GM12878 (cell line): ENCODE results near the gene EXOSC1. TPM values are rescaled to one million over a fixed set of nuclear protein-coding genes. Genes with fewer than 3 reads are reported as not detected.

Experiments used
- ATAC-seq: fragments of 200-7000 bp; cut with Tn5 transposase; 3 replicates; pipeline ENCODE4 v1.9.1; 2020; ENCODE audit warnings: mild to moderate bottlenecking, moderate library complexity
- BruUV-seq: library from RNA; stranded (reverse); fragments of 400-500 nt; replicated peaks from 2 replicates; lab custom pipeline; 2021; lab: Mats Ljungman, UMichigan
- CTCF ChIA-PET: fragments of 300-600 bp; sonication (Branson Sonifier 250); formaldehyde crosslinking; extraction: SDS; loops from one replicate; lab custom pipeline; 2021; ENCODE audit warnings: inconsistent platforms; lab: Yijun Ruan, JAX
- POLR2A ChIA-PET: fragments of 350-600 bp; formaldehyde crosslinking; extraction: SDS; loops from one replicate; lab custom pipeline; 2021; ENCODE audit warnings: inconsistent platforms; lab: Charles Lee
- RAD21 ChIA-PET: fragments of 300-600 bp; sonication (Branson Sonifier 250); formaldehyde crosslinking; loops from one replicate; lab custom pipeline; 2023; ENCODE audit warnings: antibody characterized with exemption; ENCODE audit not compliant: unreplicated experiment; lab: Charles Lee
- SMC1A ChIA-PET: fragments of 300-600 bp; sonication (Branson Sonifier 250); formaldehyde crosslinking; loops from one replicate; lab custom pipeline; 2023; ENCODE audit not compliant: unreplicated experiment, uncharacterized antibody; lab: Charles Lee
- DNase-seq: peaks from one replicate; pipeline ENCODE4 v3.0.0-alpha.2; 2011; ENCODE audit warnings: low read depth, low spot score
- FAIRE-seq: peaks from 3 replicates; lab custom pipeline; 2011; peaks lifted over from hg19 to GRCh38; lab: Jason Lieb, UNC
- H2AFZ ChIP-seq: 2 replicates; pipeline ENCODE4 v1.6.0; 2011; ENCODE audit warnings: low read depth, low read length, control low read depth; ENCODE audit not compliant: control insufficient read depth
- H3K27ac ChIP-seq: 2 replicates; pipeline ENCODE4 v1.5.1; 2011; ENCODE audit warnings: control low read depth; ENCODE audit not compliant: control insufficient read depth, insufficient read depth
- H3K27me3 ChIP-seq, 2 experiments: replicated peaks in 1 of 2; 2 replicates each; pipeline versions ENCODE4 v1.6.0 to v1.6.1; 2011; ENCODE audit warnings: low read length in 1 of 2; ENCODE audit not compliant: control insufficient read depth in 2 of 2, insufficient read depth in 2 of 2
- H3K36me3 ChIP-seq, 2 experiments: 2 replicates each; pipeline ENCODE4 v1.5.1; 2011; ENCODE audit warnings: low read length in 1 of 2; ENCODE audit not compliant: control insufficient read depth in 2 of 2, insufficient read depth in 2 of 2
- H3K4me1 ChIP-seq: 2 replicates; pipeline ENCODE4 v1.6.1; 2011; ENCODE audit warnings: mild to moderate bottlenecking, low read length, moderate library complexity, mixed read lengths; ENCODE audit not compliant: control insufficient read depth, insufficient read depth
- H3K4me2 ChIP-seq: 2 replicates; pipeline ENCODE4 v1.6.0; 2011; ENCODE audit warnings: control low read depth; ENCODE audit not compliant: control insufficient read depth, insufficient read depth
- H3K4me3 ChIP-seq: fragments of 200-600 bp; sonication (generic); 2 replicates; pipeline ENCODE4 v1.5.1; 2016
- H3K79me2 ChIP-seq: 2 replicates; pipeline ENCODE4 v1.6.0; 2011; ENCODE audit warnings: low read length; ENCODE audit not compliant: control insufficient read depth, insufficient read depth
- H3K9ac ChIP-seq: 2 replicates; pipeline ENCODE4 v1.8.0; 2011; ENCODE audit warnings: low read length, control low read depth, mixed read lengths; ENCODE audit not compliant: control insufficient read depth, insufficient read depth
- H3K9me3 ChIP-seq: replicated peaks from 3 replicates; pipeline ENCODE4 v1.5.1; 2011; ENCODE audit warnings: mild to moderate bottlenecking, low read length; ENCODE audit not compliant: control insufficient read depth, insufficient read depth
- H4K20me1 ChIP-seq: 2 replicates; pipeline ENCODE4 v1.6.0; 2011; ENCODE audit not compliant: control insufficient read depth, insufficient read depth
- ATF2 ChIP-seq: IDR thresholded peaks from 2 replicates; pipeline ENCODE4 v1.6.1; 2012; ENCODE audit warnings: low read length, inconsistent platforms
- BCL3 ChIP-seq: IDR thresholded peaks from 2 replicates; pipeline ENCODE4 v1.6.1; 2011; ENCODE audit warnings: borderline replicate concordance, low read depth, mild to moderate bottlenecking, moderate library complexity, low read length; ENCODE audit not compliant: insufficient read depth, poor library complexity, severe bottlenecking
- CEBPB ChIP-seq, 2 experiments: fragments of 150-350 bp in 1 of 2; IDR thresholded peaks; 2 replicates each; pipeline ENCODE4 v1.6.1; 2012 to 2014; ENCODE audit warnings: low read depth in 2 of 2, low read length in 2 of 2, borderline replicate concordance in 1 of 2, inconsistent platforms in 1 of 2
- FOXM1 ChIP-seq: IDR thresholded peaks from 2 replicates; pipeline ENCODE4 v1.6.1; 2012; ENCODE audit warnings: low read depth, mild to moderate bottlenecking, inconsistent platforms, low read length, moderate library complexity
- IKZF1 ChIP-seq: fragments of 450-650 bp; conservative IDR thresholded peaks from 2 replicates; pipeline ENCODE4 v1.6.1; 2017; ENCODE audit warnings: antibody characterized with exemption, mild to moderate bottlenecking
- IRF5 ChIP-seq: fragments of 450-650 bp; IDR thresholded peaks from 2 replicates; pipeline ENCODE4 v1.6.1; 2017; ENCODE audit warnings: borderline replicate concordance
- PML ChIP-seq: IDR thresholded peaks from 2 replicates; pipeline ENCODE4 v1.6.1; 2012; ENCODE audit warnings: low read length, inconsistent platforms
- RBBP5 ChIP-seq: fragments of 200-600 bp; sonication (generic); conservative IDR thresholded peaks from 2 replicates; pipeline ENCODE4 v1.6.1; 2016
- SUZ12 ChIP-seq: fragments of 200-600 bp; sonication (generic); IDR thresholded peaks from one replicate; pipeline ENCODE4 v1.6.1; 2018; ENCODE audit warnings: antibody characterized with exemption, mild to moderate bottlenecking; ENCODE audit not compliant: unreplicated experiment
- TCF7 ChIP-seq: IDR thresholded peaks from 2 replicates; pipeline ENCODE4 v1.6.1; 2014; ENCODE audit warnings: antibody characterized with exemption, borderline replicate concordance
- ZNF622 ChIP-seq: fragments of 450-650 bp; IDR thresholded peaks from 2 replicates; pipeline ENCODE4 v1.6.1; 2017; ENCODE audit warnings: mild to moderate bottlenecking, inconsistent platforms
- in situ Hi-C: fragments of 300-500 bp; cut with MboI; formaldehyde crosslinking; loops from 9 replicates; pipeline ENCODE4 v1.14.3; 2018; ENCODE audit warnings: mixed read lengths
- intact Hi-C: fragments of 100-400 bp; cut with micrococcal nuclease; formaldehyde crosslinking; loops from one replicate; pipeline ENCODE4 v1.14.2; 2022; ENCODE audit not compliant: unreplicated experiment
- polyA plus RNA-seq, 11 experiments: library from polyadenylated mRNA; depleted of rRNA in 4 of 11; unstranded in 6 of 11; stranded (reverse) in 5 of 11; fragments of >200 nt; fragmentation: Nextera tagmentation in 4 of 11; fragmentation: Illumina TruSeq in 1 of 11; extraction: Ambion mirVana in 4 of 11; extraction: Trizol in 1 of 11; gene quantifications; 1 replicate in 1 of 11; 2 replicates in 10 of 11; pipeline versions ENCODE4 v1.2.1 to v1.2.3, GENCODE V29; 2011 to 2016; ENCODE audit warnings: inconsistent platforms in 2 of 11, missing spikeins in 2 of 11, low read depth in 1 of 11
- total RNA-seq, 4 experiments: library from RNA; depleted of rRNA in 3 of 4; stranded (reverse); fragments of >200 nt in 3 of 4; fragmentation: Illumina TruSeq in 1 of 4; extraction: Trizol in 1 of 4; gene quantifications; 2 replicates each; pipeline versions ENCODE4 v1.2.1 to v1.2.3, GENCODE V29; 2013 to 2021

EXOSC1 gene
- total and polyA plus RNA-seq, 10 of the 15 experiments (the other 5 are each of a cell fraction or from before 2014, with no cell fraction given) = 43.4 to 121 (median 75.1) TPM

GRCh38 chr10:97434055-97434454 lies 11.8 kb downstream of the EXOSC1 start:
- in situ Hi-C loops = no loop called here
- no TSS peak for BruUV-seq
- H4K20me1 ChIP-seq = peaks cover 8% of the 10 kb centered on the region; the same call in 1 of the 2 replicates
- H3K27me3 ChIP-seq = no peaks in the 10 kb centered on the region
- no peak overlapping the region for H3K4me2 ChIP-seq
- no peak for FAIRE-seq
- no peaks in the 10 kb centered on the region for H3K9me3 ChIP-seq
- peak; percentile 8 for TF ChIP-seq BCL3
- TF ChIP-seq TCF7 = 0 out of 2 replicates have a peak, but pooled peaks have one; percentile 15
- no peak for TF ChIP-seq IKZF1
- peak; percentile 27; the same call in 1 of the 2 replicates for TF ChIP-seq FOXM1
- no peak for TF ChIP-seq ZNF622
- no peak for TF ChIP-seq RBBP5
- no peak for TF ChIP-seq PML
- TF ChIP-seq IRF5 = no peak
- no peak for TF ChIP-seq SUZ12
- no peak for TF ChIP-seq ATF2
- TF ChIP-seq CEBPB (IDR thresholded peaks at IDR 0.05; ENCODE audit: borderline replicate concordance in 1 of 2, low read depth in 2 of 2, low read length in 2 of 2) = no peak
- no peak overlapping the region for H3K4me3 ChIP-seq
- H3K79me2 ChIP-seq = peaks cover 20% of the 10 kb centered on the region
- no peak overlapping the region for H3K27ac ChIP-seq
- H2AFZ ChIP-seq = no peak overlapping the region
- CTCF ChIA-PET = interaction anchor here (0.9 to 1.7 kb wide), 7 partner anchors 9 to 25 kb away, joined by 3 to 5 read pairs (median 4); no protein-coding TSS in a partner anchor
- DNase-seq = no peak
- SMC1A ChIA-PET = interaction anchor here (1.0 to 1.1 kb wide), 3 partner anchors 11 to 25 kb away, joined by 3 to 5 read pairs (median 3); no protein-coding TSS in a partner anchor
- peaks cover 10 to 33% of the 10 kb centered on the region in 2 experiments for H3K36me3 ChIP-seq
- RAD21 ChIA-PET = interaction anchor here (0.8 kb wide), 1 partner anchor 22 kb away, joined by 3 read pairs; no protein-coding TSS in a partner anchor
- POLR2A ChIA-PET = no interaction called here
- intact Hi-C loops = no loop called here
- ATAC-seq = peak; percentile 33
- H3K4me1 ChIP-seq = no peaks in the 10 kb centered on the region
- no peak overlapping the region for H3K9ac ChIP-seq
